ENCODE data around the gene FCHSD2.
"Not testable (repeated sequence)": the region's sequence is repeated elsewhere in the genome, so short reads cannot be mapped to it uniquely, and the experiment has no call there.

The FCHSD2 gene

DNA sequence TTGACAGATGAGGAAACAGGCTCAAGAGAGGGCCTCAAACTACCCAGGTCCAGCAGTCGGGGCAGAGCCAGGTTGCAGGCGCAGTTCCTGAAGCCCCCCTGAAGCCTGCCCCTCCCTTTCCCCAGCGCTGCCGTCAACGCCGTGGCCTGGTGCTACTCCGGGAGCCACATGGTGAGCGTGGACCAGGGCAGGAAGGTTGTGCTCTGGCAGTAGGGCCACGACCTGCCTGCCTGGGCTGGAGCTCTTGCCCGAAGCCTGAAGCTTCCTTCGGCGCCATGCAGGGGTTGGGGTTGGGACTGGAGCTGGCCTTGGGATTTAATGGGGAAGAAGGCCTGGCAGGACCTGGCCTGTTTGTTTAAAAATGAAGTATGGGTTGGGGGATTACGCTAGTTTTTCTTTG is 312.9 kb downstream of the FCHSD2 start:
- DNase-seq (ENCODE audit: insufficient read length, low spot score), result no peak
- TF ChIP-seq POLR2AphosphoS5 (IDR thresholded peaks at IDR 0.05; ENCODE audit: low read depth, low read length), result no peak
- no peak for TF ChIP-seq POU2F2 (IDR thresholded peaks at IDR 0.05; ENCODE audit: low read depth, low read length)
- TF ChIP-seq TAF1 (IDR thresholded peaks at IDR 0.05; ENCODE audit: low read depth, low read length), result no peak
- TF ChIP-seq PAX5 (IDR thresholded peaks at IDR 0.05; ENCODE audit: insufficient read depth, low read length, severe bottlenecking), result no peak
- TF ChIP-seq SPI1 (IDR thresholded peaks at IDR 0.05; ENCODE audit: low read depth, low read length), result no peak
- no peak for TF ChIP-seq POLR2A (IDR thresholded peaks at IDR 0.05; ENCODE audit: low read depth, low read length)
- no peak for FAIRE-seq

DNA sequence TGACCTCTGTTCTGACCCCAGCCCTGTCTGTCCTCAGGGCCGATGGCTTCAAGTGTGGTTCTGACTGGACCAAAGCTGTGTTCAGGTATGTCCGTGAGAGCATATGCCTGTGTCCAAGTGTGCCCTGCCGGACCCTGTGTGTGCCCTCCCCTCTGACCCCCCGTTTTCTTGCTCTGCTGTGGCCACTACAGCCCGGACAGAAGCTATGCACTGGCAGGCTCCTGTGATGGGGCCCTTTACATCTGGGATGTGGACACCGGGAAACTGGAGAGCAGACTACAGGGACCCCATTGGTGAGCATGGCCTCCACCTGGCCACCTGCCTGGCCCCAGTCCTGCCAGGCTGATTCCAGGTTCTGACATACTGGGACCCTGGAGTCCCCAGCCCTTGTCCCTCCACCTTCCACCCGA is 313.4 kb downstream of the FCHSD2 start:
- no peak for FAIRE-seq
- no peak for DNase-seq (ENCODE audit: insufficient read length, low spot score)
- TF ChIP-seq TAF1 (IDR thresholded peaks at IDR 0.05; ENCODE audit: low read depth, low read length), result no peak
- TF ChIP-seq PAX5 (IDR thresholded peaks at IDR 0.05; ENCODE audit: insufficient read depth, low read length, severe bottlenecking), result no peak
- no peak for TF ChIP-seq POU2F2 (IDR thresholded peaks at IDR 0.05; ENCODE audit: low read depth, low read length)
- no peak for TF ChIP-seq POLR2AphosphoS5 (IDR thresholded peaks at IDR 0.05; ENCODE audit: low read depth, low read length)
- TF ChIP-seq POLR2A (IDR thresholded peaks at IDR 0.05; ENCODE audit: low read depth, low read length), result no peak
- no peak for TF ChIP-seq SPI1 (IDR thresholded peaks at IDR 0.05; ENCODE audit: low read depth, low read length)

DNA sequence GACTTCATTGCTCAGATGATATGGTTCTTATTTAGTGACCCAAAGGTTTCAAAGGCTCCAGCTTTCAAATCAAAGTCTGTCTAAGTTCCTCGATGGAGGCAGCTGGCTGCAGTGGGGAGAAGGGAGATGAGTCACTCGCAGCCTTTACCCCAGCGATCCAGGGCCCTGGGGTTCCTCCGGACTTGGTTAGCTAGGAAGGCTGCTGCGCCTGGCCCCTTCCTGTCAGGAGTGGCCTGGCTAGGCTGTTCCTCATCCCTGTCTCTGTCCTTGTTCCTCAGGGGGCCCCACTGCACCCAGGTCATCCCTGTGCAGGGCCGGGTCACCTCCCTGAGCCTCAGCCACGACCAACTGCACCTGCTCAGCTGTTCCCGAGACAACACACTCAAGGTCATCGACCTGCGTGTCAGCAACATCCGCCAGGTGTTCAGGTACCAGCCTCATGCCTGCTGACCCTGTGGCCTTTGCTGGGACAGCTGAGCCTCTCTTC is 314.0 kb downstream of the FCHSD2 start:
- TF ChIP-seq SPI1 (IDR thresholded peaks at IDR 0.05; ENCODE audit: low read depth, low read length) (no peak), POLR2A (IDR thresholded peaks at IDR 0.05; ENCODE audit: low read depth, low read length) (peak; percentile 56)
- DNase-seq (ENCODE audit: insufficient read length, low spot score), result no peak
- no peak for FAIRE-seq

DNA sequence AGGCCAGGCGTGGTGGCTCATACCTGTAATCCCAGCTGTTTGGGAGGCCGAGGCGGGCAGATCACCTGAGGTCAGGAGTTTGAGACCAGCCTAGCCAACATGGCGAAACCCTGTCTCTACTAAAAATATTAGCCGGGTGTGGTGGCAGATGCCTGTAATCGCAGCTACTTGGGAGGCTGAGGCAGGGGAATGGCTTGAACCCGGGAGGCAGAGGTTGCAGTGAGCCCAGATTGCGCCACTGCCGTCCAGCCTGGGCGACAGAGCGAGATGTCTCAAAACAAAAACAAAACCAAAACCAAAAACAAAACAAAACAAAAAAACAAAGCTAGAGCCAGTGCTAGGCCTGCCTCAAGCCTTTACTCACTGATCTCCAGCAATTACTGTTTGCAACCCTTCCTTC is 314.5 kb downstream of the FCHSD2 start:
- DNase-seq (ENCODE audit: insufficient read length, low spot score); FAIRE-seq: not testable (repeated sequence)

DNA sequence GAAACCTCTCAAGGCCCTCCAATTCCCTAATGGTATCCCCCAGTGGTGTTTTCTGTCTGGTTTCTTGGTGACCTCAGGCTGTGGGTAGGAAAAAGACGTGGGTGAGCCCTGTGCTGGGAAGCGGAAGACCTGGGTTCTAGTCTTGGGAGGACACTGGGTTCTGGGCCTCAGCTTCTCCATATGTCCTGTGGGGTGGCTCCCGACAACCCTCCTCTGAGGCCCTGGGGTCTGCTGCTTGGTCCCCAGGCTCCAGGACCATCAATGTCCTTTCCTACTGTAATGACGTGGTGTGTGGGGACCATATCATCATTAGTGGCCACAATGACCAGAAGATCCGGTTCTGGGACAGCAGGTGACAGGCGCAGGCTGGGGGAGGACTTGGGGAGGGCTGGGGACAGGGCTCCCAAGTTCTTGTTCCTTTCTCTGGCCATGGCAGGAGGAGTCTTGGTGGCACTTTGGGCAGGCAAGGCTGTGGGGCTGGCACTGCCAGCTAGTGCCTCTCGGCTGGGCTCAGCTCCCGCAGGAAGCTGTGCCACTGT is 315.1 kb downstream of the FCHSD2 start:
- DNase-seq (ENCODE audit: insufficient read length, low spot score) (no peak), FAIRE-seq (no peak)
- TF ChIP-seq POU2F2 (IDR thresholded peaks at IDR 0.05; ENCODE audit: low read depth, low read length) (no peak), POLR2A (IDR thresholded peaks at IDR 0.05; ENCODE audit: low read depth, low read length) (no peak), SPI1 (IDR thresholded peaks at IDR 0.05; ENCODE audit: low read depth, low read length) (no peak), POLR2AphosphoS5 (IDR thresholded peaks at IDR 0.05; ENCODE audit: low read depth, low read length) (no peak; the same call in 1 of the 2 replicates), PAX5 (IDR thresholded peaks at IDR 0.05; ENCODE audit: insufficient read depth, low read length, severe bottlenecking) (no peak), TAF1 (IDR thresholded peaks at IDR 0.05; ENCODE audit: low read depth, low read length) (no peak)

DNA sequence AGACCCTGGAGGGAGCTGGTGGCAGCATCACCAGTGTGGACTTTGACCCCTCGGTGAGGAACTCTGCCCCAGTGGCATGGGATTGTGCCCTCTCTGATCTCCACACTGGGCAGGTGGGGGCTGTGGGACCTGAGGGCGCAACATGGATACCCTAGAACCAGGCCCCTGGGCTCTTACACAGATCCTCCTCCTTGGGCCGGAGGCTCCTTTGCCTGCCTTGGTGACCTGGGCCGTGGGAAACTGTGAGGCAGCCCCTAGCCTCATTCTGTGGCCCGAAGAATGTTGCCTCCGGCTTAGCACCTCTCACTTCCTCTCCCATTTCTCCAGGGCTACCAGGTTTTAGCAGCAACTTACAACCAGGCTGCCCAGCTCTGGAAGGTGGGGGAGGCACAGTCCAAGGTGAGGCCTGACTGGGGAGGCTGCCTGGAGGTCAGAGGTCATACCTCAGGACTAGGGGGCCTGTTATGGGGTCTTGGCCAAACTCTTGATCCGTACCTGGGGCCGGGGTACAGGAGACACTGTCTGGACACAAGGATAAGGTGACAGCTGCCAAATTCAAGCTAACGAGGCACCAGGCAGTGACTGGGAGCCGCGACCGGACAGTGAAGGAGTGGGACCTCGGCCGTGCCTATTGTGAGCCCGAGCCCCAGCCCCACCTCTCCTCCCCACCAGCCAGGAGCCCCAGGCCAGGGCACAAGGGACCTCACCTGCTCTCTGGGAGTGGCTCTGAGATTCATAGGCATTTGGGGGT is 315.8 kb downstream of the FCHSD2 start:
- DNase-seq (ENCODE audit: insufficient read length, low spot score), result no peak
- no peak for FAIRE-seq
- no peak for TF ChIP-seq PAX5 (IDR thresholded peaks at IDR 0.05; ENCODE audit: insufficient read depth, low read length, severe bottlenecking)
- peak; percentile 43 for TF ChIP-seq SPI1 (IDR thresholded peaks at IDR 0.05; ENCODE audit: low read depth, low read length)
- no peak for TF ChIP-seq TAF1 (IDR thresholded peaks at IDR 0.05; ENCODE audit: low read depth, low read length)
- peak; percentile 24 for TF ChIP-seq POLR2A (IDR thresholded peaks at IDR 0.05; ENCODE audit: low read depth, low read length)
- TF ChIP-seq POU2F2 (IDR thresholded peaks at IDR 0.05; ENCODE audit: low read depth, low read length), result no peak
- 0 out of 2 replicates have a peak, but pooled peaks have one; percentile 17 for TF ChIP-seq POLR2AphosphoS5 (IDR thresholded peaks at IDR 0.05; ENCODE audit: low read depth, low read length)

DNA sequence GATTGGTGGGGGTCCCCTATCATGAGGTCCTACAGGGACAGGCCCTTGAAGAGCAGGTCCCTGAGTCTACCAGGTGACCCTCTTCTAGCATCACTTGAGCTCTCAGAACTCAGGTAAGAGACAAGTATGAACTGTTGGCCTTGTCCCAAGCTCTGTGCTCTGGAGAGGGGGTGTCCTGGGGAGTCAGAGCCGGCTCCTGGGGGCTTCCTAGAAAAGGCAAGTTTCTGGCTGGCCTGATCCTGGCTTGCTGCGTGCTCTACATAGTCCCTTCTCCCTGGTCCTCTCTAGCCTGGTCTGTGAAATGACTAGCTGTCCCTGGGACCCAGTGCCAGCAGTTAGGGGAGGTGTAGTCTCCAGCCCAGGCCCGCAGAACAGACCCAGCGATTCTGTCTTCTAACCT is 316.5 kb downstream of the FCHSD2 start:
- no peak for TF ChIP-seq POLR2AphosphoS5 (IDR thresholded peaks at IDR 0.05; ENCODE audit: low read depth, low read length)
- TF ChIP-seq TAF1 (IDR thresholded peaks at IDR 0.05; ENCODE audit: low read depth, low read length), result no peak
- no peak for TF ChIP-seq PAX5 (IDR thresholded peaks at IDR 0.05; ENCODE audit: insufficient read depth, low read length, severe bottlenecking)
- no peak for TF ChIP-seq POLR2A (IDR thresholded peaks at IDR 0.05; ENCODE audit: low read depth, low read length)
- no peak for DNase-seq (ENCODE audit: insufficient read length, low spot score)
- no peak for FAIRE-seq

DNA sequence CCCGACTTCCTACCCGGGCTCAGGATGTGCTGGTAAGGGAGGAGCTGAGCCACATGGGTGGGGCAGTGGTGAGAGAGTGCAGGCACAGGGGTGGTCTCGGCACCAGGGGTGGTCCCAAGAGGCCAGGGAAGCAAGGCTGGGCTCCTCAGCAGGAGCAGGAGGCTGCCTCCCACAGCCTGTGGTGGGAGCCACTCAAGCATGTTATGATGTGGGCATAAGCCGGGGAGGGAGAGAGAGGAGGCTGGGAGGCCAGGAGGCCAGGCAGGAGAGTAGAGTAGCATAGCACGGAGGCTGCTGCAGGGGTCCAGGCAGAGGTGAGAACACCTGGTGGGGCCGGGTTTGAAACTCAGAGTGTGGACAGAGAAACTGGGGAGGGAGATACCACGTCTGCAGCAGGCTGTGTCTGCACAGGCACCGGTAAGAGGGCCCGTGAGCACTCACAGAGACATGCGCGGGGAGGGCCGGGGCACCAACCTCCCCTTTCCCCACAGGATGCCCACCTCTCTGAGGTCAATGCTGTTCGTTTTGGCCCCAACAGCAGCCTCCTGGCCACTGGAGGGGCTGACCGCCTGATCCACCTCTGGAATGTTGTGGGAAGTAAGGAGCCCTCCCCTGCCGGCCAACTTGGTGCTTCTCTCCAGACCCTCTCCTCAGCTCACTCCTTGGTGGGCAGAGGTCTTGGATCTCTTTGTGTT is 317.2 kb downstream of the FCHSD2 start:
- TF ChIP-seq POU2F2 (IDR thresholded peaks at IDR 0.05; ENCODE audit: low read depth, low read length), result 0 out of 2 replicates have a peak, but pooled peaks have one; percentile 20
- TF ChIP-seq SPI1 (IDR thresholded peaks at IDR 0.05; ENCODE audit: low read depth, low read length), result no peak
- TF ChIP-seq POLR2A (IDR thresholded peaks at IDR 0.05; ENCODE audit: low read depth, low read length), result peak; percentile 46; the same call in 1 of the 2 replicates
- no peak for DNase-seq (ENCODE audit: insufficient read length, low spot score)
- FAIRE-seq, result no peak

DNA sequence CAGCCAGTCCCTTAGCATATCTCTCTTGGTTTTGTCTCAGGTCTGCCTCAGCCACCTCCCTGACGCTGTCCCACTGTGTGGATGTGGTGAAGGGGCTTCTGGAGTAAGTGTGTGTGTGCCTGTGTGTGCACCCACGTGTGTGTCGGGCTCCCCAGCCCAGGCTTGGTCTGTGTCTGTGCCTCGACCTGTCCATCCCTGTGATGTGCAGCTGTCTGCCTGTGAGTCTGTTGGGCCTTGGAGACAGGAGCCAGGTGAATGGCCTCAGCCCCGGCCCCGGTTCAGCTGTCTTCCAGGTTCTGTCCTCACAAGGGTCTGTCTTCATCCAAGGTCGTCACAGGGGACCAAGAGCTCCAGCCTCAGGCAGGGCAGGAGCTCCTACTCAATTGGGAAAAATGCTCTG is 318.1 kb downstream of the FCHSD2 start:
- TF ChIP-seq POLR2A (IDR thresholded peaks at IDR 0.05; ENCODE audit: low read depth, low read length) (peak; percentile 31; the same call in 1 of the 2 replicates), POLR2AphosphoS5 (IDR thresholded peaks at IDR 0.05; ENCODE audit: low read depth, low read length) (0 out of 2 replicates have a peak, but pooled peaks have one; percentile 4), PAX5 (IDR thresholded peaks at IDR 0.05; ENCODE audit: insufficient read depth, low read length, severe bottlenecking) (no peak)
- FAIRE-seq, result peak; percentile 43

More for the DNA sequence above, 318.1 kb downstream of the FCHSD2 start:
- DNase-seq (ENCODE audit: insufficient read length, low spot score), result no peak

All from GM12891 (cell line).